Activated T-cell treated with anti-CD3 and anti-CD28 coated beads, Interleukin-2, amount 50 U/mL, for 48 hours (primary cell): Measurements from ENCODE around the gene GLB1L.

Experiments
- DNase-seq, 2 experiments: peaks; one replicate each; pipeline ENCODE4 v3.0.0-alpha.2; 2020

Gene GLB1L

GRCh38 chr2:219252570-219252899 lies 7.3 kb upstream of the GLB1L start:
- DNase-seq, result no peak

GRCh38 chr2:219252084-219252483 lies 6.8 kb upstream of the GLB1L start:
- peak; percentile 43 to 50 for DNase-seq

GRCh38 chr2:219251656-219252055 lies 6.4 kb upstream of the GLB1L start:
- no peak for DNase-seq

- no peak for DNase-seq
Observed at GRCh38 chr2:219250049-219250781, 5.0 kb upstream of the GLB1L start.

DNA sequence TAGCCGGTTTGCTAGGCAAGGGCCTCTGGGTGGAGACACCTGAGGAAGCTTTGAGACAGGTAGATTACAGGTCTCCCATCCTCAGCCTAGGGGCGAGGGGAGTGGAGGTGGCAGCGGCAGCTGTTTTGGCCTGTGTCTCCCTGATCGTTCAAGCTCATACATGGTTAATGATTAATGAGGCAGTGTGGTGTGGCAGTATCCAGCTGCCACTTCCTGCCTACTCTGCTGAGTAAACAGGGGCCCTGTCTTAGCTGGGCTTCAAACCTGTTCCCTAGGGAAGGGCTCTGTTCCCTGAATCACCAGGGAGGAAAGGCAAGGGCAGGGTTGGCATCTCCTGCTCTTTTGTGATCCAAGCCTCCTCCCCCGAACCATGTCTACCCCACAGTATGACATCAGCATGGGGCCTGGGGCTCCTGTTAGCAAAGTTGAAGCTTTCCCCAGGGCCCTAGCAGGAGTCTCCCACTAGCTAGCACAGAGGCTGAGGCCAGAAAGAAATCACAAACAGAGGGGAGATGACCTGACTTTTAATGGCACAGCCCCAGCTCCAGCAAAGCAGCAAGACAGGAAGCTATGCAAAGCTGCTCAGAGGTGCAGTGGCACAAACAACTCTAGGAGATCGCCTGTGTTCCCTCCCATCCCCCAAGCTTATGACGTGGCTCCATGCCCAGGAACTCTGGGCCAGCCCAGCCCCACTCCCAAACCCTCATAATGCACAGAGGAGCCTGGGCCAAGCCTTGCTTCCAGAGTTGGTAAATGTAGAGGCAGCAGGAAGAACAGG lies 4.1 kb upstream of the GLB1L start:
- peak; percentile 39 to 51 for DNase-seq

- no peak for DNase-seq
Observed at GRCh38 chr2:219248845-219249202, 3.6 kb upstream of the GLB1L start.

GRCh38 chr2:219247678-219248642 lies 2.7 kb upstream of the GLB1L start:
- peak; percentile 59 to 72 for DNase-seq

GRCh38 chr2:219246559-219246958 lies 1.3 kb upstream of the GLB1L start:
- DNase-seq, result no peak

GRCh38 chr2:219245899-219246230 lies 621 bp upstream of the GLB1L start:
- DNase-seq, result no peak

GRCh38 chr2:219244789-219245147 lies 476 bp downstream of the GLB1L start:
- DNase-seq, result no peak

- DNase-seq, result no peak
Observed at GRCh38 chr2:219243291-219243761, 1.9 kb downstream of the GLB1L start.

DNA sequence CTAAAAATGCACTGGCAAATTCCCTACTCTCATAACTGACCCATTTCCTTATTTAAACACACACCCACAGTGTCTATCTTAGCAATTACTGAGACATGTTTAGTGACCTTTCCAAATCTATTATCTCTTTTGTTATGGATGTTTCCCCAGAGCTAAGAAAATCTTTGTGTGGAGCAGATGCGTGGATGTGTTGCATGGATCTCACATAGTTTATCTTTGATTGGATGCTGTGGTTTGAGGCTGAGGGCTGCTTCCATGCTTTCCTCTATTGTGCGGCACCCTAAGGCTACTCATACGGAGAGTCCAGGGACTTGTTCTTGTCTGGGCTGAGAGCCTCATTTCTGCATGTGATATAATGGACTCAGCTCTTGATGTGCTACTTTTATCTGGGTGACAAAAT lies 10.9 kb downstream of the GLB1L start:
- no peak for DNase-seq

DNA sequence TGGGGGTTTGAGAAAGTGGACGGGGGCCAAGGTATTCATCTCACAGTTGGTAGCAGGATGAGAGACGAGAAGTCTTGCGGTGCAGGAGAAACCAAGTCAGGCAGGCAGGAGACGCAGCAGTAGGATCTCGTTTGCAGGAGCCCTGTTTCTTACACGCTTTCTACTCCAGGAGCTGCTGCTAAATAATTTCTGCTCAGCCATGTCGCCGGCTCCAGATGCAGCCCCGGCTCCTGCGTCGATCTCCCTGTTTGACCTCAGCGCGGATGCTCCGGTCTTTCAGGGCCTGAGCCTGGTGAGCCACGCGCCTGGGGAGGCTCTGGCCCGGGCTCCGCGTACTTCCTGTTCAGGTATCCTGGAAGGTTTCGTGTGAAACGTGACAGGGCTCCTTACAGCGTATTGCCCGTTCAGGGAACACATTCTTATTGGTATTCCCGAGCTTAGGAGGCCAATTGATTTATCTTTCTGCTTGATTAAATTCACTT lies 15.1 kb downstream of the GLB1L start:
- peak; percentile 72 to 76 for DNase-seq

- DNase-seq, result peak; percentile 99
Observed at GRCh38 chr2:219229305-219230058, 15.8 kb downstream of the GLB1L start, which contains the start of the genes ANKZF1 and ATG9A. Gene ANKZF1 (plus strand): TSS chr2:219229806. CDS start chr2:219230258, 452 bp downstream. Gene ATG9A (minus strand): TSS chr2:219229636. CDS start chr2:219228024, 1,612 bp downstream.

DNA sequence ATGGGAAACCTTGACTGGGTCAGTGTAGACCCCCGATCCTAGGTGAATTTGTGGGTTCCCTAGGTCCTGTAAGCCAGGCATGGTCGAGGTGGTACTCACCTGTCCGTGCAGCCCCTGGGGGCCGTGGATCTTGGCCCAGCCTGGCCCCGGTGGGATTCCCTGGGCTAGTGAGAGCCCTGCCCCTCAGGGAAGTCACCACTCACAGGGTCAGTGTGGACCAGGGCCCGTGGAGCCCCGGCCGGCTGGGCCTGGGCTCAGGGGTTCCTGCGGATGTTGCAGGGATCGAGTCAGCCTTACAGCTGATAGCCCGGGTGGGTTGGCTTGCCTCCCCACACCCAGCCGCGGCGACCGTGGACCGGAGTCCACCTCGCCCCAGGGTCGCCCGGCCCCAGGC lies 16.3 kb downstream of the GLB1L start:
- DNase-seq, result no peak

GRCh38 chr2:219228041-219228910 lies 17.0 kb downstream of the GLB1L start:
- no peak for DNase-seq

DNA sequence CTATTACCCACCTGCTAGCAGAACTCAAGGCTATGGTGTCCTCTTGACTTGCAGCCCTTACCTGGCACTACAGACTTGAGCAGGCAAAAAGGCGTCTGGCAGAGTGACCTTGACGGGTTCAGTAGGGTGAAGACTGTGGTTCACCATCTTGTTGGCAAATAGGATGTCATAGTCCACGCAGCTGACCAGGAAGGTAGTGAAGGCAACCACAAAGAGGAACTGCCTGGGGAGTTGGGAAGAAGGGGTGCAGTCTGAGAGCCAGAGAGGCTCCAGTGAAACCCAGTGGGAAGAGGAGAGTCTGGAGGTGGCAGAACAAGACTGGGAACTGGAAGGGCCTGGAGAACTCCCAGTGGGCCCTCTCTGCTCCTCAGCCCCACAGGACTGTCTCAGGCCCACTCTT lies 19.9 kb downstream of the GLB1L start:
- no peak for DNase-seq

DNA sequence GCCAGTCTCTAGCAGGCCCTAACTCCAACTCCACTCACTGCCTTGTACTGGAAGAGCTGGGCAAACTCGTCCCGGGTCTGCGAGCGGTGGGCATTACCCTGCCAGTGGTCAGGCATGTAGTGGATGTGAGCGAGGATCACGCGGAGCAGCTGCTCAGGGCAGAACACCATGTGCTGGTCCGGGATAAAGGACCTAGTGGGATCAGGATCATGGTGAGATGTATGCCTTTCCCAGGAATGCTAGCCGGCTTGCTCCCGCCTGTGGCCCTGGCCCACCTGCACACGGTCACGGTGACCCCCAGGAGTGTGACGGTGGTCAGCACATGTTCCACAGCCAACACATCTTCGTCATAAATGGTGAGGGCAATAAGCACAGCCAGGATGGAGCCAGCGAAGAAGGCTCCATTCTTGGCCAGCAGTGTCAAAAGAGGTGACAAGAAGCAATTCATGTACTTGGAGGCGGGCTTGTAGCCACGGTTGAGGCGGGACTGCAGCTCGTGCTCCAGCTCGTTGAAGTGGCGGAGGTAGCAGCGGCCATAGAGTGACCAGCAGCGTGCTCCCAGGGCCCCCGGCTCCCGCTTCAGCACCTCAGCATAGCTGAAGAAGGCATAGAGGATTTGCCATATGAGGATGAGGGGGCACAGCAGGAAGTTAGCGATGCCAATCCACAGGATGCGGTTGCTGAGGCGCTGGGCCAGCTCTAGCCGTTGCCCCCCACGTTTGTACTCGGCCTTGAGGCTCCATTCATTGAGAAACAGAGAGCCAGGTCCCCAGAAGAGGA lies 21.2 kb downstream of the GLB1L start:
- no peak for DNase-seq

DNA sequence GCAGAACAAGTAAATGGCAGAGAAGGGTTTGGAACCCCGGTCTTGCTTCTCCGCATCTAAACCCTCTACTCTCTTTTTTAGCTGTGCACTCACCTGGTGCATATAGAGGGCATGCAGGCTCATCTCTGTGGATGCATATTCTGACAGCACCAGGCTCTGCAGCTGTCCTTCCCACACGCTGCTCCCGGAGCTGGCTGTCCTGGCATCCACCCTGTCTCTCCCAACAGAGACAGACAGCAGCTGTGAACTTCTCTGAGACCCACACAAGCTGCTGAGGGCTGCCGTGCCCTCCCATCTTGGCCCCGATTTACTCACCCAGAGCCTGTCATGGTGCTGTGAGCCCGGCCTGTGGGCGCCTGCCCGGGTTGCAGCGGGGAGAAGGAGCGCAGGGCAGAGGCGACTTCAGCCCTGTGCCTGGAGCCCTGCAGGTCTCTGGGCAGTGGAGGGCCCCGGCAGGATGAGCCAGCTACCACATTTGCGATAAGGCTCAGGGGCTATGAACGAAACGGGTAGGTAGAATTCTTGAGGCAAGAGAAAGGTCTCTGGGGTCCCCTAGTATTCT lies 23.2 kb downstream of the GLB1L start:
- no peak for DNase-seq
